WTC11 (cell line): ENCODE data around the gene PSMD1. TPM values are rescaled to one million over a fixed set of nuclear protein-coding genes. Genes with fewer than 3 reads are reported as not detected.

Experiments used
- ATAC-seq: fragments of 200-7000 bp; cut with Tn5 transposase; 2 replicates; pipeline ENCODE4 v1.10.0; 2021; ENCODE audit warnings: mild to moderate bottlenecking, moderate library complexity
- CTCF ChIA-PET: fragments of 300-600 bp; sonication (Branson Sonifier 250); formaldehyde crosslinking; loops from one replicate; lab custom pipeline; 2021; ENCODE audit warnings: antibody characterized with exemption; lab: Charles Lee
- POLR2A ChIA-PET: fragments of 350-600 bp; sonication (Branson Sonifier 250); formaldehyde crosslinking; loops from one replicate; lab custom pipeline; 2021; ENCODE audit warnings: antibody characterized with exemption; lab: Charles Lee
- DNase-seq: peaks from one replicate; pipeline ENCODE4 v3.0.0; 2021; ENCODE audit warnings: low spot score
- H3K27ac Mint-ChIP-seq: 2 replicates; pipeline ENCODE4 v1.8.0; 2021; ENCODE audit warnings: mixed read lengths
- H3K27me3 Mint-ChIP-seq: 2 replicates; pipeline ENCODE4 v1.8.0; 2021; ENCODE audit warnings: low read depth, mild to moderate bottlenecking, moderate library complexity, mixed read lengths
- H3K36me3 Mint-ChIP-seq: 2 replicates; pipeline ENCODE4 v1.8.0; 2021; ENCODE audit warnings: mixed read lengths
- H3K4me1 Mint-ChIP-seq: 2 replicates; pipeline ENCODE4 v1.8.0; 2022; ENCODE audit warnings: mixed read lengths
- H3K4me3 Mint-ChIP-seq: 2 replicates; pipeline ENCODE4 v1.8.0; 2021; ENCODE audit warnings: mild to moderate bottlenecking, moderate library complexity, mixed read lengths
- H3K9me3 Mint-ChIP-seq: 2 replicates; pipeline ENCODE4 v1.8.0; 2021; ENCODE audit warnings: mixed read lengths
- ARID4B ChIP-seq: sonication (generic); formaldehyde crosslinking; IDR thresholded peaks from 2 replicates; pipeline ENCODE4 v1.8.0; 2023; ENCODE audit warnings: missing genetic modification reagents, mild to moderate bottlenecking, borderline replicate concordance
- ETV6 ChIP-seq: sonication (generic); formaldehyde crosslinking; IDR thresholded peaks from 2 replicates; pipeline ENCODE4 v1.8.1; 2022; ENCODE audit warnings: mild to moderate bottlenecking, missing genetic modification reagents
- GABPB1 ChIP-seq: sonication (generic); formaldehyde crosslinking; IDR thresholded peaks from 2 replicates; pipeline ENCODE4 v1.8.1; 2023; ENCODE audit warnings: mild to moderate bottlenecking, missing genetic modification reagents
- HMGA2 ChIP-seq: fragments of 250-450 bp; sonication (Bioruptor Pico); IDR thresholded peaks from 2 replicates; pipeline ENCODE4 v1.4.0; 2021; ENCODE audit warnings: mild to moderate bottlenecking, moderate library complexity
- JAZF1 ChIP-seq: fragments of 250-450 bp; sonication (Bioruptor Pico); IDR thresholded peaks from 2 replicates; pipeline ENCODE4 v1.9.0; 2021; ENCODE audit warnings: moderate library complexity, mild to moderate bottlenecking, inconsistent platforms
- MYBL2 ChIP-seq: sonication (generic); formaldehyde crosslinking; IDR thresholded peaks from 2 replicates; pipeline ENCODE4 v1.8.1; 2023; ENCODE audit warnings: mild to moderate bottlenecking, moderate library complexity, missing genetic modification reagents
- NFATC4 ChIP-seq: fragments of 250-450 bp; sonication (Bioruptor Pico); IDR thresholded peaks from 2 replicates; pipeline ENCODE4 v1.9.0; 2021; ENCODE audit warnings: mild to moderate bottlenecking
- NR3C1 ChIP-seq: sonication (generic); formaldehyde crosslinking; conservative IDR thresholded peaks from 2 replicates; pipeline ENCODE4 v1.8.1; 2023; ENCODE audit warnings: low read depth, mild to moderate bottlenecking, missing genetic modification reagents
- SMAD4 ChIP-seq: sonication (generic); formaldehyde crosslinking; IDR thresholded peaks from 2 replicates; pipeline ENCODE4 v1.8.0; 2022; ENCODE audit warnings: mild to moderate bottlenecking, missing genetic modification reagents
- SOX15 ChIP-seq: fragments of 250-450 bp; sonication (Bioruptor Pico); IDR thresholded peaks from 2 replicates; pipeline ENCODE4 v1.9.0; 2021; ENCODE audit warnings: mild to moderate bottlenecking
- TCF7 ChIP-seq: sonication (generic); formaldehyde crosslinking; IDR thresholded peaks from 2 replicates; pipeline ENCODE4 v1.8.0; 2022; ENCODE audit warnings: mild to moderate bottlenecking, low read depth, missing genetic modification reagents, moderate library complexity
- TEAD1 ChIP-seq: sonication (generic); formaldehyde crosslinking; IDR thresholded peaks from 2 replicates; pipeline ENCODE4 v1.8.0; 2022; ENCODE audit warnings: mild to moderate bottlenecking, missing genetic modification reagents
- USF2 ChIP-seq: sonication (generic); formaldehyde crosslinking; IDR thresholded peaks from 2 replicates; pipeline ENCODE4 v1.8.1; 2023; ENCODE audit warnings: mild to moderate bottlenecking, missing genetic modification reagents, moderate library complexity
- ZNF232 ChIP-seq: sonication (generic); formaldehyde crosslinking; IDR thresholded peaks from 2 replicates; pipeline ENCODE4 v1.8.0; 2022; ENCODE audit warnings: mild to moderate bottlenecking, missing genetic modification reagents
- ZNF263 ChIP-seq: sonication (generic); formaldehyde crosslinking; IDR thresholded peaks from 2 replicates; pipeline ENCODE4 v1.8.1; 2022; ENCODE audit warnings: low read depth, mild to moderate bottlenecking, moderate library complexity, missing genetic modification reagents
- total RNA-seq: library from RNA; stranded (reverse); gene quantifications from 3 replicates; pipeline ENCODE4 v1.2.3, GENCODE V29; 2021
- TF ChIP-seq, protein P1 (sequence below): sonication (generic); formaldehyde crosslinking; IDR thresholded peaks from 2 replicates; pipeline ENCODE4 v1.8.0; 2023; ENCODE audit warnings: missing genetic modification reagents
- TF ChIP-seq, protein P2 (sequence below): fragments of 250-450 bp; sonication (Bioruptor Pico); IDR thresholded peaks from 2 replicates; pipeline ENCODE4 v1.9.0; 2021; ENCODE audit warnings: moderate library complexity, mild to moderate bottlenecking, inconsistent platforms, borderline replicate concordance
- TF ChIP-seq, protein P3 (sequence below): sonication (generic); formaldehyde crosslinking; IDR thresholded peaks from 2 replicates; pipeline ENCODE4 v1.8.1; 2023; ENCODE audit warnings: mild to moderate bottlenecking, missing genetic modification reagents, borderline replicate concordance
- TF ChIP-seq, protein P4 (sequence below): sonication (generic); formaldehyde crosslinking; IDR thresholded peaks from 2 replicates; pipeline ENCODE4 v1.8.1; 2022; ENCODE audit warnings: mild to moderate bottlenecking, missing genetic modification reagents, moderate library complexity, borderline replicate concordance
- TF ChIP-seq, protein P5 (sequence below): sonication (generic); formaldehyde crosslinking; IDR thresholded peaks from 2 replicates; pipeline ENCODE4 v1.8.1; 2022; ENCODE audit warnings: mild to moderate bottlenecking, moderate library complexity, missing genetic modification reagents
- TF ChIP-seq, protein P6 (sequence below): sonication (generic); formaldehyde crosslinking; IDR thresholded peaks from 2 replicates; pipeline ENCODE4 v1.8.0; 2022; ENCODE audit warnings: missing genetic modification reagents

Gene PSMD1
- total RNA-seq, 1 experiment from 2014 or later = 163 TPM

DNA sequence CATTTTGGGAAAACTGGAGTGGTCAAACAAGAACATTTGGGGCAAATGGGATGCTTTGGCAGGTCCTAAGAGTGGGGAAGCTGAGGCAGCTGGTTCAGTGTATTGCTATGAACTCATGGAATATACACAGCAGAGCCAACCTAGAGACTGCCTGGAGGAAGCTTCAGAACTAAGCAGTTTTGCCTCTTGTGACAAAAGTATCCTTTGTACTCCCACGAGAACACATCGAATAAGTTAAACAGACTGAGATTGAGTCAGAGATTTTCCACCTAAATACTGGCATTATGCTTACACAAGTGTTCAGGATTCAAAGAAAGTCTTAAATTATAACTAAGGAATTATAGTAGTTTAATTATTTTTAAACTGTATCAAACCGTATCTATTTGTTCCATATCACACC is 136.5 kb downstream of the PSMD1 start (continued):
- TF ChIP-seq, protein P1, sequence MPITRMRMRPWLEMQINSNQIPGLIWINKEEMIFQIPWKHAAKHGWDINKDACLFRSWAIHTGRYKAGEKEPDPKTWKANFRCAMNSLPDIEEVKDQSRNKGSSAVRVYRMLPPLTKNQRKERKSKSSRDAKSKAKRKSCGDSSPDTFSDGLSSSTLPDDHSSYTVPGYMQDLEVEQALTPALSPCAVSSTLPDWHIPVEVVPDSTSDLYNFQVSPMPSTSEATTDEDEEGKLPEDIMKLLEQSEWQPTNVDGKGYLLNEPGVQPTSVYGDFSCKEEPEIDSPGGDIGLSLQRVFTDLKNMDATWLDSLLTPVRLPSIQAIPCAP = no peak
- TF ChIP-seq ZNF232 (CRISPR knock-in tag) (no peak), NR3C1 (CRISPR knock-in tag) (no peak), USF2 (CRISPR knock-in tag) (no peak), SOX15 (CRISPR knock-in tag) (no peak), TCF7 (CRISPR knock-in tag) (no peak)

DNA sequence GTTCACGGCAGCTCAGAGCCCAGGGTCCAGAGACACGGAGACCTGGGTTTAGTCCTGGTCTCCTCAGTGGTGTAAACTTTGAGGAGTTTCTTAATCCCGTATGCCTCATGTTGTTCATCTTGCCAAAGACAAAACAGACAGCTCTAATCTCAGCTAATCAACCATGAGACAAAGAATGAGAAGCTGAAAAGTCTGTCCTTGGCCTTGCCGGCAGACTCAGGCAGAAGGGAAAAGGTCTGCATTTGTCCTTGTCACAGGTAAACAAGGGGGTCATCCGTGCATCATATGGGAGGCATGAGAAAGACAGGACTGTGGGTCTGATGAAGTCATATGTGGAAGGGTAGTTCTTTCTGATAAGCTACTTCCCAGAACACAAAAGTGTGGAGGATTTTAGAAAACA is 139.9 kb downstream of the PSMD1 start:
- Mint-ChIP-seq H3K36me3 (peaks cover 6% of the 10 kb centered on the region), H3K27ac (no peak overlapping the region), H3K4me1 (peaks cover 28% of the 10 kb centered on the region), H3K4me3 (peak overlapping the region; percentile 28; the same call in 1 of the 2 replicates), H3K27me3 (no peaks in the 10 kb centered on the region; the same call in 1 of the 2 replicates), H3K9me3 (peaks cover 10% of the 10 kb centered on the region)
- ChIA-PET CTCF (no interaction called here), POLR2A (no interaction called here)
- DNase-seq = no peak
- ATAC-seq = no peak
- TF ChIP-seq NFATC4 (CRISPR knock-in tag) (no peak), ZNF263 (no peak), TEAD1 (CRISPR knock-in tag) (no peak), JAZF1 (no peak), MYBL2 (no peak), HMGA2 (CRISPR knock-in tag) (no peak), GABPB1 (CRISPR knock-in tag) (no peak), SMAD4 (CRISPR knock-in tag) (no peak), SOX15 (CRISPR knock-in tag) (no peak), ETV6 (CRISPR knock-in tag) (no peak), ARID4B (CRISPR knock-in tag) (no peak)
- TF ChIP-seq, protein P2, sequence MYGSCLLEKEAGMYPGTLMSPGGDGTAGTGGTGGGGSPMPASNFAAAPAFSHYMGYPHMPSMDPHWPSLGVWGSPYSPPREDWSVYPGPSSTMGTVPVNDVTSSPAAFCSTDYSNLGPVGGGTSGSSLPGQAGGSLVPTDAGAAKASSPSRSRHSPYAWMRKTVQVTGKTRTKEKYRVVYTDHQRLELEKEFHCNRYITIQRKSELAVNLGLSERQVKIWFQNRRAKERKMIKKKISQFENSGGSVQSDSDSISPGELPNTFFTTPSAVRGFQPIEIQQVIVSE = no peak
- TF ChIP-seq, protein P3, sequence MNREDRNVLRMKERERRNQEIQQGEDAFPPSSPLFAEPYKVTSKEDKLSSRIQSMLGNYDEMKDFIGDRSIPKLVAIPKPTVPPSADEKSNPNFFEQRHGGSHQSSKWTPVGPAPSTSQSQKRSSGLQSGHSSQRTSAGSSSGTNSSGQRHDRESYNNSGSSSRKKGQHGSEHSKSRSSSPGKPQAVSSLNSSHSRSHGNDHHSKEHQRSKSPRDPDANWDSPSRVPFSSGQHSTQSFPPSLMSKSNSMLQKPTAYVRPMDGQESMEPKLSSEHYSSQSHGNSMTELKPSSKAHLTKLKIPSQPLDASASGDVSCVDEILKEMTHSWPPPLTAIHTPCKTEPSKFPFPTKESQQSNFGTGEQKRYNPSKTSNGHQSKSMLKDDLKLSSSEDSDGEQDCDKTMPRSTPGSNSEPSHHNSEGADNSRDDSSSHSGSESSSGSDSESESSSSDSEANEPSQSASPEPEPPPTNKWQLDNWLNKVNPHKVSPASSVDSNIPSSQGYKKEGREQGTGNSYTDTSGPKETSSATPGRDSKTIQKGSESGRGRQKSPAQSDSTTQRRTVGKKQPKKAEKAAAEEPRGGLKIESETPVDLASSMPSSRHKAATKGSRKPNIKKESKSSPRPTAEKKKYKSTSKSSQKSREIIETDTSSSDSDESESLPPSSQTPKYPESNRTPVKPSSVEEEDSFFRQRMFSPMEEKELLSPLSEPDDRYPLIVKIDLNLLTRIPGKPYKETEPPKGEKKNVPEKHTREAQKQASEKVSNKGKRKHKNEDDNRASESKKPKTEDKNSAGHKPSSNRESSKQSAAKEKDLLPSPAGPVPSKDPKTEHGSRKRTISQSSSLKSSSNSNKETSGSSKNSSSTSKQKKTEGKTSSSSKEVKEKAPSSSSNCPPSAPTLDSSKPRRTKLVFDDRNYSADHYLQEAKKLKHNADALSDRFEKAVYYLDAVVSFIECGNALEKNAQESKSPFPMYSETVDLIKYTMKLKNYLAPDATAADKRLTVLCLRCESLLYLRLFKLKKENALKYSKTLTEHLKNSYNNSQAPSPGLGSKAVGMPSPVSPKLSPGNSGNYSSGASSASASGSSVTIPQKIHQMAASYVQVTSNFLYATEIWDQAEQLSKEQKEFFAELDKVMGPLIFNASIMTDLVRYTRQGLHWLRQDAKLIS (CRISPR knock-in tag) = no peak
- TF ChIP-seq, protein P4, sequence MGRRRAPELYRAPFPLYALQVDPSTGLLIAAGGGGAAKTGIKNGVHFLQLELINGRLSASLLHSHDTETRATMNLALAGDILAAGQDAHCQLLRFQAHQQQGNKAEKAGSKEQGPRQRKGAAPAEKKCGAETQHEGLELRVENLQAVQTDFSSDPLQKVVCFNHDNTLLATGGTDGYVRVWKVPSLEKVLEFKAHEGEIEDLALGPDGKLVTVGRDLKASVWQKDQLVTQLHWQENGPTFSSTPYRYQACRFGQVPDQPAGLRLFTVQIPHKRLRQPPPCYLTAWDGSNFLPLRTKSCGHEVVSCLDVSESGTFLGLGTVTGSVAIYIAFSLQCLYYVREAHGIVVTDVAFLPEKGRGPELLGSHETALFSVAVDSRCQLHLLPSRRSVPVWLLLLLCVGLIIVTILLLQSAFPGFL (CRISPR knock-in tag) = no peak
- TF ChIP-seq, protein P5, sequence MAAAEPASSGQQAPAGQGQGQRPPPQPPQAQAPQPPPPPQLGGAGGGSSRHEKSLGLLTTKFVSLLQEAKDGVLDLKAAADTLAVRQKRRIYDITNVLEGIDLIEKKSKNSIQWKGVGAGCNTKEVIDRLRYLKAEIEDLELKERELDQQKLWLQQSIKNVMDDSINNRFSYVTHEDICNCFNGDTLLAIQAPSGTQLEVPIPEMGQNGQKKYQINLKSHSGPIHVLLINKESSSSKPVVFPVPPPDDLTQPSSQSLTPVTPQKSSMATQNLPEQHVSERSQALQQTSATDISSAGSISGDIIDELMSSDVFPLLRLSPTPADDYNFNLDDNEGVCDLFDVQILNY (CRISPR knock-in tag) = no peak
- TF ChIP-seq, protein P6, sequence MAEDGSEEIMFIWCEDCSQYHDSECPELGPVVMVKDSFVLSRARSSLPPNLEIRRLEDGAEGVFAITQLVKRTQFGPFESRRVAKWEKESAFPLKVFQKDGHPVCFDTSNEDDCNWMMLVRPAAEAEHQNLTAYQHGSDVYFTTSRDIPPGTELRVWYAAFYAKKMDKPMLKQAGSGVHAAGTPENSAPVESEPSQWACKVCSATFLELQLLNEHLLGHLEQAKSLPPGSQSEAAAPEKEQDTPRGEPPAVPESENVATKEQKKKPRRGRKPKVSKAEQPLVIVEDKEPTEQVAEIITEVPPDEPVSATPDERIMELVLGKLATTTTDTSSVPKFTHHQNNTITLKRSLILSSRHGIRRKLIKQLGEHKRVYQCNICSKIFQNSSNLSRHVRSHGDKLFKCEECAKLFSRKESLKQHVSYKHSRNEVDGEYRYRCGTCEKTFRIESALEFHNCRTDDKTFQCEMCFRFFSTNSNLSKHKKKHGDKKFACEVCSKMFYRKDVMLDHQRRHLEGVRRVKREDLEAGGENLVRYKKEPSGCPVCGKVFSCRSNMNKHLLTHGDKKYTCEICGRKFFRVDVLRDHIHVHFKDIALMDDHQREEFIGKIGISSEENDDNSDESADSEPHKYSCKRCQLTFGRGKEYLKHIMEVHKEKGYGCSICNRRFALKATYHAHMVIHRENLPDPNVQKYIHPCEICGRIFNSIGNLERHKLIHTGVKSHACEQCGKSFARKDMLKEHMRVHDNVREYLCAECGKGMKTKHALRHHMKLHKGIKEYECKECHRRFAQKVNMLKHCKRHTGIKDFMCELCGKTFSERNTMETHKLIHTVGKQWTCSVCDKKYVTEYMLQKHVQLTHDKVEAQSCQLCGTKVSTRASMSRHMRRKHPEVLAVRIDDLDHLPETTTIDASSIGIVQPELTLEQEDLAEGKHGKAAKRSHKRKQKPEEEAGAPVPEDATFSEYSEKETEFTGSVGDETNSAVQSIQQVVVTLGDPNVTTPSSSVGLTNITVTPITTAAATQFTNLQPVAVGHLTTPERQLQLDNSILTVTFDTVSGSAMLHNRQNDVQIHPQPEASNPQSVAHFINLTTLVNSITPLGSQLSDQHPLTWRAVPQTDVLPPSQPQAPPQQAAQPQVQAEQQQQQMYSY (CRISPR knock-in tag) = no peak
